ENCODE results near the gene BRPF1. TPM values are rescaled to one million over a fixed set of nuclear protein-coding genes. Genes with fewer than 3 reads are reported as not detected.
A peak's percentile ranks its signal among the peaks of the same experiment; 100 is the strongest.

The BRPF1 gene
- total and polyA plus RNA-seq, 4 donors = 8.3 to 26.4 (median 16.0) TPM

DNA sequence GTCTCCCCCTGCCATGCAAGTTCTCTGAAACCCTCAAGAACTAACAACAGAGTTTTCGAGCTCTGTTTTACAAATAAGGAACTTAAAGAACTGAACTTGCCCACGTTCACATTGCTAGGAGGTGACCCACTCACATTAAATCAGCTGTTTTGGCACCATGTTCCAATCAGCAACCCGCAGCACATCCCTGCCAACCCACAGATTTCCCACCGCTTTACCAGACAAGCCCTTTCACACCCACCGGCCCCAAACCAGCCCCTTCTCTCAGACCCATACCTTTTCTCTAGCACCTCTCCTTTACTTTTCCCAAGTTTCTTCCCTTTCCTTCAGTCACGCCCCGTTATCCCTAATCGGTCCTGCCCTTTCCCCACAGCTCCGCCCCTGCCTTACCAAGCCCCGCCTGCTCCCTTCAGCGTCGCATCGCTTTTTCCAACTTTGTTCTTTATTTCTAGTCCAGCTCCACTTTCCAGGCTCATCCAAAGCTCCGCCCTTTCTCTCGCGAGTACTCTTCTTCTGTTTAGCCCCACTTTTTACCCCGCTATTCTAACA, 804 bp upstream of the BRPF1 start:
- H3K9ac ChIP-seq (ENCODE audit: insufficient read depth in 1 of 2, low read length in 2 of 2) = no peak overlapping the region
- ATAC-seq (ENCODE audit: insufficient read depth, low FRiP score) (peak; percentile 55), DNase-seq (no peak)
- H3K4me3 ChIP-seq = peak overlapping the region; percentile 38
- peaks cover 6 to 19% (median 14%) of the 10 kb centered on the region in 5 donors for H3K4me1 ChIP-seq (ENCODE audit: control insufficient read depth in 5 of 5, insufficient read depth in 5 of 5, low read length in 5 of 5)
- 1 to 2% methylated on average over 16 to 17 of the region's 17 CpGs for WGBS, 2 donors
- peak overlapping the region; percentile 81 to 85 for H3K27ac ChIP-seq (ENCODE audit: low read depth in 1 of 2, low read length in 1 of 2)
- no peaks in the 10 kb centered on the region for H3K9me3 ChIP-seq (ENCODE audit: control insufficient read depth in 4 of 4, insufficient read depth in 3 of 4, low read length in 3 of 4)
- H3K36me3 ChIP-seq (ENCODE audit: control insufficient read depth in 4 of 4, insufficient read depth in 4 of 4, low read length in 4 of 4) = peaks cover 0 to 10% (median 8%) of the 10 kb centered on the region in 4 donors
- no peaks in the 10 kb centered on the region for H3K27me3 ChIP-seq (ENCODE audit: control insufficient read depth in 3 of 3, insufficient read depth in 3 of 3, low read length in 2 of 3)
- TF ChIP-seq, protein P1, sequence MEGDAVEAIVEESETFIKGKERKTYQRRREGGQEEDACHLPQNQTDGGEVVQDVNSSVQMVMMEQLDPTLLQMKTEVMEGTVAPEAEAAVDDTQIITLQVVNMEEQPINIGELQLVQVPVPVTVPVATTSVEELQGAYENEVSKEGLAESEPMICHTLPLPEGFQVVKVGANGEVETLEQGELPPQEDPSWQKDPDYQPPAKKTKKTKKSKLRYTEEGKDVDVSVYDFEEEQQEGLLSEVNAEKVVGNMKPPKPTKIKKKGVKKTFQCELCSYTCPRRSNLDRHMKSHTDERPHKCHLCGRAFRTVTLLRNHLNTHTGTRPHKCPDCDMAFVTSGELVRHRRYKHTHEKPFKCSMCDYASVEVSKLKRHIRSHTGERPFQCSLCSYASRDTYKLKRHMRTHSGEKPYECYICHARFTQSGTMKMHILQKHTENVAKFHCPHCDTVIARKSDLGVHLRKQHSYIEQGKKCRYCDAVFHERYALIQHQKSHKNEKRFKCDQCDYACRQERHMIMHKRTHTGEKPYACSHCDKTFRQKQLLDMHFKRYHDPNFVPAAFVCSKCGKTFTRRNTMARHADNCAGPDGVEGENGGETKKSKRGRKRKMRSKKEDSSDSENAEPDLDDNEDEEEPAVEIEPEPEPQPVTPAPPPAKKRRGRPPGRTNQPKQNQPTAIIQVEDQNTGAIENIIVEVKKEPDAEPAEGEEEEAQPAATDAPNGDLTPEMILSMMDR (IDR thresholded peaks at IDR 0.05; ENCODE audit: control extremely low read depth, extremely low read depth) = no peak

DNA sequence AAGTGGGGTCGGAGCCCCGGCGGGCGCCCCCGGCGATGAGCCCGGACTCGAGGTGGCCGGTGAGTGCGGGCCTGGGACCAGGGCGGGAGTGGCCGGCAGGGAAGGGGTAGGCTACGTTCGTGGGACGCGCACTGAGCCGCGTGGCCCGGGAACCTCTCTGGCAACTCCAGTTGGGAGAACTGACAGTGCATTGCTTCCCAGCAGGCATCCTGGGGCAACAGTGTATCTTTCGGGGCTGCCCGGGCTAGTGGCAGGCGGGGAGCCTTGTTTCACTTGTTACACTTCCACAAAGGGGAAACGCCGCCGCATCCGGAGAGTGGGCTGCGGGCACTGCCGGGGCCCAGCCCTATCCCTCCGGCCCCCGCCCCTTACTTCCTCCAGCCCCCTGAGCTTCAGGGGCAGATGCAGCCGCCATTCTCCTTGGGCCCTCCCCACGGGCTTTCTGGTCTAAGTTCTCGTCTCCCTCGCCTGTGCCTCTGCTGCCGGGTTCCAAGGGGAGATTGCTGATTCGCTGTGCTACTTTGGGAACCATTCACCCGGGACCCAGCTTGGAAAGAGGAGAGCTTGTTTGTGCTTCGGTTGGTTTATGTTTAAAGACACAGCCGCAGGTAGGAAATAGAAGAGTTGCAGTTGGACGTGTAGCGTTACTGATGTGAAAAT, 675 bp downstream of the BRPF1 start:
- H3K4me1 ChIP-seq (ENCODE audit: control insufficient read depth in 5 of 5, insufficient read depth in 5 of 5, low read length in 5 of 5) = peaks cover 8 to 19% (median 14%) of the 10 kb centered on the region in 5 donors
- H3K36me3 ChIP-seq (ENCODE audit: control insufficient read depth in 4 of 4, insufficient read depth in 4 of 4, low read length in 4 of 4) = peaks cover 2 to 17% (median 16%) of the 10 kb centered on the region in 4 donors
- peak in 1 of 3 donors; percentile 20 for DNase-seq
- no peaks in the 10 kb centered on the region for H3K27me3 ChIP-seq (ENCODE audit: control insufficient read depth in 3 of 3, insufficient read depth in 3 of 3, low read length in 2 of 3)
- H3K9me3 ChIP-seq (ENCODE audit: control insufficient read depth in 4 of 4, insufficient read depth in 3 of 4, low read length in 3 of 4) = no peaks in the 10 kb centered on the region
- H3K4me3 ChIP-seq = peak overlapping the region; percentile 93
- TF ChIP-seq, protein P1 (IDR thresholded peaks at IDR 0.05; ENCODE audit: control extremely low read depth, extremely low read depth) = no peak
- H3K9ac ChIP-seq (ENCODE audit: insufficient read depth in 1 of 2, low read length in 2 of 2) = peak overlapping the region; percentile 55 to 57
- WGBS, 2 donors = 1% methylated on average over 36 to 41 of the region's 41 CpGs
- no peak for ATAC-seq (ENCODE audit: insufficient read depth, low FRiP score)
- peak overlapping the region; percentile 99 for H3K27ac ChIP-seq (ENCODE audit: low read depth in 1 of 2, low read length in 1 of 2)

DNA sequence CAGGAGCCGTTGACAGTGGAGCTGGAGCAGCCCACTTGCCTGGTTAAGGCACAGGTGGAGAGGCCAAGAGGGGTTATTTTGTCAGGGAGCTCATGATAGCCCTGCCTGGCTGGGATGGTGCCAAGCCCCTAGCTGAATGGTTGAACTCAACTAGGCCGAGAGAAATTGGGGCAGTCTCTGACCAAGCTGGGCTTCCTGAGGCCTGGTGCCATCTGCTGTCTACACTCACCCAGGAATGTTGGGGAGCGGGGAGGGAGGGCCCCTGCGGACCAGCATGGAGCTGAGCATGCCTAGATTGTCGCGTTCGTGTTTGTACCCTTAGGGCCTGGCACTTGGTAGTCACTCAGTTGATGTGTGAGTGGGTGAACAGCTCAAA, 1.2 kb downstream of the BRPF1 start:
- no peak for DNase-seq
- ATAC-seq (ENCODE audit: insufficient read depth, low FRiP score) = no peak

More for the DNA sequence above, 1.2 kb downstream of the BRPF1 start:
- Histone ChIP-seq H3K9ac (ENCODE audit: insufficient read depth in 1 of 2, low read length in 2 of 2) (peak overlapping the region; percentile 55 to 57), H3K27me3 (ENCODE audit: control insufficient read depth in 3 of 3, insufficient read depth in 3 of 3, low read length in 2 of 3) (no peaks in the 10 kb centered on the region), H3K36me3 (ENCODE audit: control insufficient read depth in 4 of 4, insufficient read depth in 4 of 4, low read length in 4 of 4) (peaks cover 4 to 22% (median 19%) of the 10 kb centered on the region in 4 donors), H3K27ac (ENCODE audit: low read depth in 1 of 2, low read length in 1 of 2) (peak overlapping the region in 1 of 2 donors; percentile 99), H3K9me3 (ENCODE audit: control insufficient read depth in 4 of 4, insufficient read depth in 3 of 4, low read length in 3 of 4) (no peaks in the 10 kb centered on the region), H3K4me3 (peak overlapping the region; percentile 93), H3K4me1 (ENCODE audit: control insufficient read depth in 5 of 5, insufficient read depth in 5 of 5, low read length in 5 of 5) (peaks cover 8 to 19% (median 14%) of the 10 kb centered on the region in 5 donors)
- TF ChIP-seq, protein P1 (IDR thresholded peaks at IDR 0.05; ENCODE audit: control extremely low read depth, extremely low read depth) = no peak
- WGBS, 2 donors = 37 to 51% methylated on average over 7 of the region's 7 CpGs
